ENCODE results near the gene DCANP1.

The DCANP1 gene

GRCh38 chr5:135456238-135457099 lies 9.3 kb upstream of the DCANP1 start:
- DNase-seq: no peak

- DNase-seq: no peak
Measured at GRCh38 chr5:135455876-135456237, 8.7 kb upstream of the DCANP1 start.

DNA sequence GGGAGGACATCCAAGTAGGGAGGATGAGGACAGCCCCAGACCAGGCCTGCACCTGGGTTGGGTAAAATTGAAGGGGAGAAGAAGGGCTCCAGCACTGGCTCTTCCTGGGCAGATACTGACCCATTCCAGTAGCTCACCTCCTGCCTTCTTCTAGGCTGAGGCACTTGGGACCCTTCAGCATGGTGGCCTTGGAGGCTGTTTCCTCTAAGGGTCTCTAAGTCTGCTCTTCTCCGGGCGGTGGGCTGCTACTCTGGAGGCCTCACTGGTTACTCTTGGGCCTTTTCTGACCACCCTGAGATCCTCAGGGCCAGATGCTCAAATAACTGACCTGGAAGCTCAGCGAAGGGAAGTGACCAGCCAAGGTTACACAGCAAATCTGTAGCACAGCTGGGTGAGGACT lies 7.8 kb upstream of the DCANP1 start:
- DNase-seq: no peak

GRCh38 chr5:135453613-135454012 lies 6.5 kb upstream of the DCANP1 start:
- no peak for DNase-seq

GRCh38 chr5:135452321-135453030 lies 5.3 kb upstream of the DCANP1 start, which contains the start of gene TIFAB:
Gene TIFAB (minus strand): TSS chr5:135452351. CDS start chr5:135449939, 2,412 bp downstream.
- no peak for DNase-seq

- DNase-seq: no peak
Measured at GRCh38 chr5:135451581-135452320, 4.6 kb upstream of the DCANP1 start.

GRCh38 chr5:135450952-135451351 lies 3.8 kb upstream of the DCANP1 start:
- no peak for DNase-seq

DNA sequence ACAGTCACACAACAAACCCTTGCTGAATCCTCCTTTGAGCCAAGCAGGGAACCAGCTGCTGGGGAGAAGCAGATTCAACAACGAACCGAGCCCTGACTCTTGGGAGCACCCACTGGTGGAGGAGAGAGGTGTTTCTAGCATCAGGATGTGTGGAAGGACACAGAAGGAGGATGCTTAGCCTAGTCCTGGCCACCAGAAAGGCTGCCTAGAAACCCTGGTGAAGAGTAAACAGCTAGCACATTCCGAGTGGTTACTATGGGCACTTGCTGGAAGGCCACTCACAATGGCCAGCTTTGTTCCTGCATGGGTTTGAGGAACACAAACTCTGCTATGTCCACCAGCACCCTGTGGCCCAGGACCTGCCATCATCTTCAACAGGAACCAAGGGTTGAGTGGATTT lies 3.2 kb upstream of the DCANP1 start:
- DNase-seq: no peak

GRCh38 chr5:135449644-135450043 lies 2.5 kb upstream of the DCANP1 start:
- no peak for DNase-seq

- DNase-seq: no peak
Measured at GRCh38 chr5:135448791-135449507, 1.8 kb upstream of the DCANP1 start.

DNA sequence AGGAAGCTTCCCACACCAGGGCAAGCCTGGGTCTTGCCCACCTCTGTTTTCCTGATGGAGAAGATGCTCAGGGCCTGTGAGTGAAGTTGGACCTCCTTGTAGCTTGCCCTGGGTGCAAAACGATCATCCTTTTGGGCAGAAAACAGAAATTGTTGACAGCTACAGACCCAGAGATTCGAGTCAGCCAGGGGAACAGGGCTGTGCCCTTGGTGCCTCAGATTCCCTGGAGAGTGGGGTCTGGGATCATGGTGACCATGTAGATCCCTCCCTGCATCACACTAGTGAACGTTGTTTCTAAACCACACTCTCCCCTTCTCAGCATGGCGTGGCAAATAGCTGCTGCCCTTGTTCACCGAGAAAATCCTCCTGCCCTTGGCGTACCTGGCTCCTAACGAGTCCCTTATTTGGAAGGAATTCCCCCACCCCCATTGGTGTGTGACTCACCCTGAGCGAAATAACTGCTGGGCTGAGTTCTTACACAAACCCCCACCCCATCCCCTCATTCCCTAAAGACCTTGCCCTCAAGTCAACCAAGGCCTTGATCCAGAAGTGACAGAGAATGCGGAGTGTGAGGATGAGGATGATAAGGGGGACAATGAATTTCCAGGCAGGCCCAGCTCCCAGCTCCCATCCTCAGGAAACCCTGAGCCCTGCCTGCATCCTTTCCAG lies 1.1 kb upstream of the DCANP1 start:
- DNase-seq: no peak

DNA sequence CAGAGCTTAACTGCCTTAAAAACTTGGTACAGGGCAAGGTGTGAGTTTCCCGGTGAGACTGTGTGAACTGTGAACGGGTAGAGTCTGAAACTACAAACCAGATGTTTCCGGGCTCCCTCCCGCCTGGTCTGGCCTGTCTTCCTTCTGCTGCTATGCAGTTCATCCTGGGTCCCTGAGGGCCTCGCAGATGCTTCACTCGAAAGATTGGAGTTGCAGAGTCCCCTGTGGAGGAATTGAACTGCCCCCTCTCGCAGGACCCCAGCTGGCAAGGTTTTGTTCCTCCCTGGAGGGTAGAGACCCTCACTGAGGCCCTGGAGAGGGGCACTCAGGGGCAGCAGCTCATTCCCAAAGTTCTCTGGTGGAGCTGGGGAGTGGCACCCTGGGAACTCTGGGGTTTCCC lies 533 bp downstream of the DCANP1 start:
- no peak for DNase-seq

DNA sequence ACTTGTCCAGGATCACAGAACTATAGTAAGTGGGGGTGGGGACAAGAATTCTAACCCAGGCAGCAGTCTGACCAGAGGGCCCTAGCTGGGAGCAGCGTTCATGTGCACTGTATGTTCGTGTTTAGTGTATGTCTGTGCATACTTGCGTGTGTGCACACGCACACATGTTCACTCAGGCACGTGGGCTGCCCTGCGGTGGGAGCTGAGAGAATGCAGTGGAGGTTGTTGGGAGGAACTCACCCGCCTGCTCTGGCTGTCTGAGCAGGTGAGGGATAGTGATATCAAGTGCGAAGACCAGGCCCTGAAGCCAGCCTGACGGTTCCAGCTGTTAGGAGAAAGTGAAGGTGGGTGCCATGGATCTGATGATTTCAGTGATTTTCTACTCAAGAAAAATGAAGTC lies 942 bp downstream of the DCANP1 start:
- no peak for DNase-seq

DNA sequence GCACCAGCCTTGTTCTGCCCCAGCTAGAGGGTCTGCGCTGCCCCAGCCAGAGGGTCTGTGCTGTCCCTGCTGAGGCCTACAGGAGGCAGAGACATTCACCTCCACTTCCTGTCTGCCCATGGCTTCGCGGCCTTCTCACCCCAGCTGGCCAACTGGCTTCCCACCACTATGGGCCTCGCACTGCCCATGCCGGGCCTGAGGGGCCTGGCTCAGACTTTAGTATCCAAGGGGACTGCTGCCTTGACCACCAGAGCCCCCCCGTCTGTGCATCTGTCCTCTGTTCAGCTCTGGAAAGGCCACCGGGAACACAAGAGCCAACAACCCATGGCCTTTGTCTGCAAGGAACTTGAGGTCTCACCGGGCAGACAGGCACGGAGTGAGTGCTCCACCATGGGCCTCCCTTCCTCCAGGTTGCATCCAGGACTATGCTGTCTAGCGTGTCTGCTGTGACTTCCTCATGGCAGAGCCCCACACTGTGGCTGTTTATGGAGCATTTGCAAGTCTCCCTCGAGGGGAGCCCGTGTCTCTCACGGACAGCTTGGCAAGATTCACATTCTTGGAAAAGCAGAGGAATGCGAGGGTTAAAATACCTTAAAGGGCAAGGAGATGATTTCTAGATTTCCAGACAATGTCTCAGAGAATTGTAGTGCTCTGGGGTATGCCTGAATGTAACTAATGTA lies 1.7 kb downstream of the DCANP1 start:
- no peak for DNase-seq

- DNase-seq: no peak
Measured at GRCh38 chr5:135444881-135445280, 2.3 kb downstream of the DCANP1 start.

- DNase-seq: no peak
Measured at GRCh38 chr5:135444360-135444759, 2.8 kb downstream of the DCANP1 start.

DNA sequence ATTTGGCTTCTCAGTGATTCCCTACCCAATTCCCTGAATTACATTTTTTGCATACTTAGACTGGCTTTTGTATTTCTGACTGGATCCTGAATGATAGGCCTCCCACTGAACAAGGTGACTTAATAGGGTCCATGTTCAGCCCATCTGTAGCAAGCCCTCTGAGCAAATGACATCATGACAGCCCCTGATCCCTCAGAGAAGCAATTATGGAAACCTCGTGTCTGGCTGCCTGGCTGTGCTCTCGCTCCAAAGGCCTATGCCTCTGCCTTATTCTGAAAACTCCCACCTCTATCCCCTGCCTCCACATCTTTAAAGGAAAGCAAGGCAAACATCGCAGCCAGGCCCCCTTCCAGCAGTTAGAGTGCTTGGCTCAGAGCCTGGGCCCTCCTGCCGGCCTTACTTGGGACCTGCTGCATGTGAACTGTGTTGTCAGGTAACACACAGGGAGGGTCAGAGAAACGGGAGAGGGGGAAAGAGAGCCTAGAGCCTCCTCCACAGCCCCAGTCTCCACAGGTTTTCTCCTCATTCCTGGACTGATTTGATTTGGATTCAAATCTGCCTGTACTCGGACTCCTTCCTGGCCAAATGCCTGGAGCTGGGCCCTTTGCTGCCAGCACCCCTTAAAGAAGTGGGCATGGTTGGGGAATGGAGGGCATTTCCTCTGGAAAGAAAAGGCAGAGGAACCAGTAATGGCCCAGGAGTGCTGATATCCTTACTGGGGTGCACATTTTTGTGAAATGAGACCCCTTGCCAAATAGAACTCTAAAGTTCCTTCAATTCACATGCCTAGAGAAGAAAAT lies 3.8 kb downstream of the DCANP1 start:
- DNase-seq: no peak

DNA sequence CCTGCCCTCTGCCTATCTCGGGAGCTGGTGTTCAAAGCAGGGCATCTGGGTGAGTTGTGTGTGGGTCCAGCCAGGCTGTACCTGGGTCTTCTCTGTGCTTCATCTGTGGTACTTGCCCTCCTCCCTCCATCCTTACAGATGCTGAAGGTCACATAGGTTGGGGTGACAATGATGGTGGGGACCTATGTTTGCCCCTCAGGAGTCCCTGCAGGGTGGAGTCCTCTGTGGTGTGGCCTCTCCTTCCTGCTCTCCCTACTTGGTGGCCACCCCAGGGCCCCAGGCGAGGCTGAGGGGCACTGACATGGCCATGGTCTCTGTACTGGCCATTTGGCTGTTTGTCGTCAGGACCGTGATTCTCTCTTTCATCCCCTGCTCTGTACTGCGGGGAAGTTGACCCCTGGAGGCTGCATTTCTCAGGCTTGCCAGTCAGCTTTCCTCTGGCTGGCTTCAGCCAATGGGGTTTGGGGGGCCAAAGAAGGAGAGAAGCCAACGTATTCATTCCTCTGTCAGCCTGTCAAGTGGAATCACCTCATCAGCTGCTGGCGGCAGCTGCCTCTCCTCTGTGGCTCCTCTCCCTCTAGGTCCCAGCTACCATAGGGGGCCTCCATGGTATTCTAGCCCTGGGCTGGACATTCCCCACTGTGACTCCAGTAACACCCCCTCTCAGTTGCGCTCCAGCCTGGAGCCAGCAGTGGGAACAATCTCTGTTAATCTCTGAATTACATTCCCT lies 4.6 kb downstream of the DCANP1 start:
- no peak for DNase-seq

GRCh38 chr5:135441919-135442318 lies 5.2 kb downstream of the DCANP1 start:
- DNase-seq: no peak

- no peak for DNase-seq
Measured at GRCh38 chr5:135441350-135441831, 5.8 kb downstream of the DCANP1 start.
